LNCaP clone FGC (cell line): ENCODE results near the gene SLC24A3.
A peak's percentile ranks its signal among the peaks of the same experiment; 100 is the strongest.

Source experiments
- DNase-seq: peaks from one replicate; pipeline ENCODE4 v3.0.0-alpha.2; 2011; ENCODE audit warnings: low read depth
- H3K4me3 ChIP-seq: 2 replicates; pipeline ENCODE4 v1.5.1; 2011; ENCODE audit warnings: mild to moderate bottlenecking, low read depth, low read length, control low read depth
- CTCF ChIP-seq: IDR thresholded peaks from 2 replicates; pipeline ENCODE4 v1.5.1; 2012; ENCODE audit warnings: mild to moderate bottlenecking; ENCODE audit not compliant: control insufficient read depth, insufficient read depth; ENCODE audit errors: extremely low read depth

SLC24A3 gene

GRCh38 chr20:19691125-19691524 lies 478.7 kb downstream of the SLC24A3 start:
- TF ChIP-seq CTCF: no peak
- no peak for DNase-seq
- H3K4me3 ChIP-seq: no peak overlapping the region

GRCh38 chr20:19692100-19692499 lies 479.7 kb downstream of the SLC24A3 start:
- no peak overlapping the region for H3K4me3 ChIP-seq
- no peak for TF ChIP-seq CTCF
- no peak for DNase-seq

GRCh38 chr20:19692685-19693119 lies 480.3 kb downstream of the SLC24A3 start:
- no peak for DNase-seq
- peak; percentile 83 for TF ChIP-seq CTCF

GRCh38 chr20:19693508-19693907 lies 481.1 kb downstream of the SLC24A3 start:
- H3K4me3 ChIP-seq: no peak overlapping the region
- DNase-seq: no peak
- no peak for TF ChIP-seq CTCF

More at GRCh38 chr20:19692685-19693119, 480.3 kb downstream of the SLC24A3 start:
- H3K4me3 ChIP-seq: no peak overlapping the region

GRCh38 chr20:19695081-19695480 lies 482.6 kb downstream of the SLC24A3 start:
- DNase-seq: no peak
- no peak for TF ChIP-seq CTCF
- no peak overlapping the region for H3K4me3 ChIP-seq

- no peak for TF ChIP-seq CTCF
- H3K4me3 ChIP-seq: no peak overlapping the region
- DNase-seq: no peak
Measured at GRCh38 chr20:19696620-19697019, 484.2 kb downstream of the SLC24A3 start.

GRCh38 chr20:19697415-19697814 lies 485.0 kb downstream of the SLC24A3 start:
- no peak for TF ChIP-seq CTCF
- no peak overlapping the region for H3K4me3 ChIP-seq
- no peak for DNase-seq
